C4-2B (cell line): Measurements from ENCODE around the gene GAL.

Experiments
- ZFX ChIP-seq: fragments of 450-650 bp; IDR thresholded peaks from 2 replicates; pipeline ENCODE4 v1.6.1; 2017
- TF ChIP-seq, protein P1 (sequence below): fragments of 450-650 bp; conservative IDR thresholded peaks from 2 replicates; pipeline ENCODE4 v1.5.1; 2017; ENCODE audit warnings: mild to moderate bottlenecking

- TF ChIP-seq, protein P1, sequence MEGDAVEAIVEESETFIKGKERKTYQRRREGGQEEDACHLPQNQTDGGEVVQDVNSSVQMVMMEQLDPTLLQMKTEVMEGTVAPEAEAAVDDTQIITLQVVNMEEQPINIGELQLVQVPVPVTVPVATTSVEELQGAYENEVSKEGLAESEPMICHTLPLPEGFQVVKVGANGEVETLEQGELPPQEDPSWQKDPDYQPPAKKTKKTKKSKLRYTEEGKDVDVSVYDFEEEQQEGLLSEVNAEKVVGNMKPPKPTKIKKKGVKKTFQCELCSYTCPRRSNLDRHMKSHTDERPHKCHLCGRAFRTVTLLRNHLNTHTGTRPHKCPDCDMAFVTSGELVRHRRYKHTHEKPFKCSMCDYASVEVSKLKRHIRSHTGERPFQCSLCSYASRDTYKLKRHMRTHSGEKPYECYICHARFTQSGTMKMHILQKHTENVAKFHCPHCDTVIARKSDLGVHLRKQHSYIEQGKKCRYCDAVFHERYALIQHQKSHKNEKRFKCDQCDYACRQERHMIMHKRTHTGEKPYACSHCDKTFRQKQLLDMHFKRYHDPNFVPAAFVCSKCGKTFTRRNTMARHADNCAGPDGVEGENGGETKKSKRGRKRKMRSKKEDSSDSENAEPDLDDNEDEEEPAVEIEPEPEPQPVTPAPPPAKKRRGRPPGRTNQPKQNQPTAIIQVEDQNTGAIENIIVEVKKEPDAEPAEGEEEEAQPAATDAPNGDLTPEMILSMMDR: no peak
- peak; percentile 66; the same call in 1 of the 2 replicates for TF ChIP-seq ZFX
Measured at GRCh38 chr11:68684385-68685356, at the start of gene GAL.
